ENCODE data around the gene SETD6.

DNA sequence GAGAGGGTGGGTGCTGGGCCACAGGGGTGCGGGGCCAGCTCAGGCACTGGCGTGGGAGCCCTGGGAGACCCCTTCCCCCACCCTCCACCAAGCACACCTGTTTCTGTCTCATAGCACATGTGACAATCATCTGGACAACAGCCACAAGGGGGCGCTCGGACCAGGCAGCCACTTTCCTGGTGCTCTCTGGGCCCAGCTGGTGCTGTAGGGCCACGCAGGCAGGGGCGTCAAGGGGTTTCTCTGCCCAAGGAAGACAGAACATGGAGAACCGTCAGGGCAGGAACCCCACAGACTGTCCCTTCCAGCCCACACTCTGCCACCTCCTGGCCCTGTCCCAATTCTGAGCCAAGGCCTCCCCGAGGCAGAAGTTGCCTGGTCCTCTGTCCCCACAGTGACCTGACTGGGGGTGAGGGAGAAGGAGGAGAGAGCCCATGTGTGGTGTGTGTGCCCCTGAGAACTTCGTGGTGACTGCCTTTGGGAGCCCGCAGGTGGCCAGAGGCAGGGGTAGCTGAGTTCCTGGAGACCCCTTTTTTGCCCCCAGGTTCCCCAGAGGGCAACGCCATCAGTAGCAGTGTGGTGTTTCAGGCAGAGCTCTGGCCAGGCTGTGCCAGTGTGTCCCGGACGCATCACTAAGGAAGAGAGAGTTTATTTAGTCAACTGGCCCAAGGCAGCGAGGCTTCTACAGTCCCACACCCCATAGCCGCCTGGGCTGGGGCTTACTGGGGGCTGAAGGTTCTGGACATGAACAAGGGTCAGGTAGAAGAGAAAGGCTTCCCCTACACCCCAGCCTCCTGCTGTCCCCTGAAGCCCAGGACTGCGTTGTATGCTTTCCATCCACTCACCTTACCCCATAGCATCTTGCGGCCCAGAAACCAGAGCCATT, 3.1 kb upstream of the SETD6 start:
- peak; percentile 97 for TF ChIP-seq CTCF (CRISPR knock-in tag; IDR thresholded peaks at IDR 0.05)
- TF ChIP-seq DMAP1 (CRISPR knock-in tag; IDR thresholded peaks at IDR 0.05): no peak
- no peak for TF ChIP-seq ZNF792 (CRISPR knock-in tag; IDR thresholded peaks at IDR 0.05)
- TF ChIP-seq RELA (CRISPR knock-in tag; IDR thresholded peaks at IDR 0.05): no peak
- no peak for TF ChIP-seq NCOA1 (CRISPR knock-in tag; IDR thresholded peaks at IDR 0.05)
- TF ChIP-seq, protein P1, sequence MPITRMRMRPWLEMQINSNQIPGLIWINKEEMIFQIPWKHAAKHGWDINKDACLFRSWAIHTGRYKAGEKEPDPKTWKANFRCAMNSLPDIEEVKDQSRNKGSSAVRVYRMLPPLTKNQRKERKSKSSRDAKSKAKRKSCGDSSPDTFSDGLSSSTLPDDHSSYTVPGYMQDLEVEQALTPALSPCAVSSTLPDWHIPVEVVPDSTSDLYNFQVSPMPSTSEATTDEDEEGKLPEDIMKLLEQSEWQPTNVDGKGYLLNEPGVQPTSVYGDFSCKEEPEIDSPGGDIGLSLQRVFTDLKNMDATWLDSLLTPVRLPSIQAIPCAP (CRISPR knock-in tag; IDR thresholded peaks at IDR 0.05; ENCODE audit: low read depth): no peak

All from HepG2 (cell line).